ENCODE data around the gene KDM6B.

KDM6B gene

GRCh38 chr17:7840875-7841274, 6.9 kb downstream of the KDM6B start:
- TF ChIP-seq CTCF (IDR thresholded peaks at IDR 0.05; ENCODE audit: low read depth, low read length): no peak
- no peak for DNase-seq (ENCODE audit: low read depth in 2 of 2)
- H3K4me3 ChIP-seq (replicated peaks in 1 of 2; ENCODE audit: low read depth in 2 of 2, low read length in 2 of 2): no peak overlapping the region

GRCh38 chr17:7841396-7841914, 7.4 kb downstream of the KDM6B start:
- peak; percentile 93 to 94 for DNase-seq (ENCODE audit: low read depth in 2 of 2)

GRCh38 chr17:7841915-7842379, 7.9 kb downstream of the KDM6B start:
- H3K4me3 ChIP-seq (replicated peaks in 1 of 2; ENCODE audit: low read depth in 2 of 2, low read length in 2 of 2): peak overlapping the region; percentile 74
- peak; percentile 90 to 94 for DNase-seq (ENCODE audit: low read depth in 2 of 2)
- TF ChIP-seq CTCF (IDR thresholded peaks at IDR 0.05; ENCODE audit: low read depth, low read length): no peak

More at GRCh38 chr17:7841396-7841914, 7.4 kb downstream of the KDM6B start:
- no peak for TF ChIP-seq CTCF (IDR thresholded peaks at IDR 0.05; ENCODE audit: low read depth, low read length)
- peak overlapping the region; percentile 74 for H3K4me3 ChIP-seq (replicated peaks in 1 of 2; ENCODE audit: low read depth in 2 of 2, low read length in 2 of 2)

- no peak for TF ChIP-seq CTCF (IDR thresholded peaks at IDR 0.05; ENCODE audit: low read depth, low read length)
- peak overlapping the region; percentile 74 for H3K4me3 ChIP-seq (replicated peaks in 1 of 2; ENCODE audit: low read depth in 2 of 2, low read length in 2 of 2)
- DNase-seq (ENCODE audit: low read depth in 2 of 2): peak; percentile 93 to 97
Measured at GRCh38 chr17:7842380-7843256, 8.6 kb downstream of the KDM6B start.

- peak overlapping the region; percentile 74 for H3K4me3 ChIP-seq (replicated peaks in 1 of 2; ENCODE audit: low read depth in 2 of 2, low read length in 2 of 2)
- no peak for DNase-seq (ENCODE audit: low read depth in 2 of 2)
- TF ChIP-seq CTCF (IDR thresholded peaks at IDR 0.05; ENCODE audit: low read depth, low read length): no peak
Measured at GRCh38 chr17:7843257-7843535, 9.2 kb downstream of the KDM6B start.

GRCh38 chr17:7843536-7844291, 9.7 kb downstream of the KDM6B start:
- TF ChIP-seq CTCF (IDR thresholded peaks at IDR 0.05; ENCODE audit: low read depth, low read length): no peak
- DNase-seq (ENCODE audit: low read depth in 2 of 2): peak; percentile 91 to 93
- peak overlapping the region; percentile 74 for H3K4me3 ChIP-seq (replicated peaks in 1 of 2; ENCODE audit: low read depth in 2 of 2, low read length in 2 of 2)

Data from cardiac fibroblast (primary cell).